ENCODE data around the gene DEPP1. TPM values are rescaled to one million over a fixed set of nuclear protein-coding genes. Genes with fewer than 3 reads are reported as not detected.

Gene DEPP1
- total and polyA plus RNA-seq, 10 of the 15 experiments (the other 5 are each of a cell fraction or from before 2014, with no cell fraction given): 1.7 to 12.1 (median 7.3) TPM

- no peak for FAIRE-seq
- Histone ChIP-seq H3K27ac (ENCODE audit: control insufficient read depth, insufficient read depth) (peak overlapping the region; percentile 57), H3K9me3 (replicated peaks; ENCODE audit: control insufficient read depth, insufficient read depth, low read length) (peaks cover 5% of the 10 kb centered on the region), H3K36me3 (ENCODE audit: control insufficient read depth in 2 of 2, insufficient read depth in 2 of 2, low read length in 1 of 2) (no peaks in the 10 kb centered on the region), H4K20me1 (ENCODE audit: control insufficient read depth, insufficient read depth) (no peaks in the 10 kb centered on the region), H3K4me2 (ENCODE audit: control insufficient read depth, insufficient read depth) (no peak overlapping the region), H3K27me3 (replicated peaks in 1 of 2; ENCODE audit: control insufficient read depth in 2 of 2, insufficient read depth in 2 of 2, low read length in 1 of 2) (no peaks in the 10 kb centered on the region), H3K4me3 (no peak overlapping the region), H3K9ac (ENCODE audit: control insufficient read depth, insufficient read depth, low read length) (no peak overlapping the region), H2AFZ (ENCODE audit: control insufficient read depth, low read depth, low read length) (no peak overlapping the region), H3K4me1 (ENCODE audit: control insufficient read depth, insufficient read depth, low read length) (peaks cover 51% of the 10 kb centered on the region), H3K79me2 (ENCODE audit: control insufficient read depth, insufficient read depth, low read length) (no peaks in the 10 kb centered on the region)
- in situ Hi-C loops (cut with MboI) (loop anchor here (25.0 kb wide), 1 partner anchor 1788 kb away; no protein-coding TSS in a partner anchor), intact Hi-C loops (cut with micrococcal nuclease; ENCODE audit: unreplicated experiment) (loop anchor here (1.0 kb wide), 1 partner anchor 8 kb away; no protein-coding TSS in a partner anchor)
- no peak for ATAC-seq
- POLR2A ChIA-PET: interaction anchor here (1.4 to 8.5 kb wide), 4 partner anchors 13 to 26 kb away, joined by 4 to 174 read pairs (median 11); partner anchors contain the start of gene RASSF4
- TF ChIP-seq SMAD1 (IDR thresholded peaks at IDR 0.05; ENCODE audit: low read depth, partially characterized antibody): no peak
- no peak for TF ChIP-seq CHD2 (IDR thresholded peaks at IDR 0.05; ENCODE audit: borderline replicate concordance, low read depth, low read length)
- TF ChIP-seq CHD4 (IDR thresholded peaks at IDR 0.05): no peak
- no TSS peak for BruUV-seq (replicated peaks)
- DNase-seq (ENCODE audit: low read depth, low spot score): no peak
- RAD21 ChIA-PET (ENCODE audit: unreplicated experiment): interaction anchor here (1.6 to 7.5 kb wide), 5 partner anchors 9 to 24 kb away, joined by 7 to 60 read pairs (median 36); partner anchors contain the start of gene RASSF4
- SMC1A ChIA-PET (ENCODE audit: uncharacterized antibody, unreplicated experiment): interaction anchor here (1.1 to 8.4 kb wide), 8 partner anchors 9 to 42 kb away, joined by 3 to 147 read pairs (median 8); partner anchors contain the start of genes DEPP1 and RASSF4
- CTCF ChIA-PET: interaction anchor here (1.1 to 6.8 kb wide), 7 partner anchors 8 to 30 kb away, joined by 3 to 80 read pairs (median 6); partner anchors contain the start of gene RASSF4
- 93% methylated on average over 3 of the region's 3 CpGs for WGBS (ENCODE audit: insufficient coverage, insufficient replicate concordance, low lambda C conversion rate, missing lambda C conversion rate)
Measured at GRCh38 chr10:44949915-44950314, 28.7 kb downstream of the DEPP1 start.

DNA sequence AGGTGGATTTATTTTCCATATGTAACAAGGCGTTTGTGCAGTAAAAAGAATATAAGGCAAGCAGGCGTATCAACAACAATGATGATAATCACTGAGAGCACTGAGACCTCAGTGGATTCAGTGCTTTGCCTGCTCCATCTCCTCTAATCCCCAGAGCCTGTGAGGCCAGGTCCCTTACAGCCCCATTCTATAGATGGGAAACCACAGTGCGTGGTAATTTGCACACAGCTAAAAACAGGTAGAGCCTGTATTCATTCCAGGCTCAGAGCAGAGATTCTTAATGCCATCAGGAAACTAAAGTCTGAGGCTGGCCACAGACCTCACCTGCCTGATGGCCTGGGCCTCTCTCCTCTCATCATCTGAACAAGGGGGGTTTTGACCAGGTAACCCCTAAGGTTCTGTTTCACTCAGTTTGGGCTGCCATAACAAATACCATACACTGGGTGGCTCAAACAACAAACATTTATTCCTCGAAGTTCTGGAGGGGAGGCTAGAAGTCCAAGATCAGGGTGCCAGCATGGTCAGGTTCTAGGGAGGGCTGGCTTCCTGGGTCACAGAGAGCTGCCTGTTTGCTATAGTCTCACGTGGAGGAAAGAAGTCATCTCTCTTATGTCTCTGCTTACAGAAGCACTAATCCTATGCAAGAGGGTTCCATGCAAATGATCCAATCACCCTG is 29.3 kb downstream of the DEPP1 start:
- BruUV-seq (replicated peaks): no TSS peak
- no peak overlapping the region for H3K4me3 ChIP-seq
- POLR2A ChIA-PET: interaction anchor here (1.0 to 8.5 kb wide), 4 partner anchors 14 to 27 kb away, joined by 4 to 174 read pairs (median 12); partner anchors contain the start of gene RASSF4

More for the DNA sequence above, 29.3 kb downstream of the DEPP1 start:
- WGBS (ENCODE audit: insufficient coverage, insufficient replicate concordance, low lambda C conversion rate, missing lambda C conversion rate): 24% methylated on average over 5 of the region's 5 CpGs
- H2AFZ ChIP-seq (ENCODE audit: control insufficient read depth, low read depth, low read length): no peak overlapping the region
- no peaks in the 10 kb centered on the region for H3K27me3 ChIP-seq (replicated peaks in 1 of 2; ENCODE audit: control insufficient read depth in 2 of 2, insufficient read depth in 2 of 2, low read length in 1 of 2)
- no peaks in the 10 kb centered on the region for H3K79me2 ChIP-seq (ENCODE audit: control insufficient read depth, insufficient read depth, low read length)
- peaks cover 7% of the 10 kb centered on the region for H3K9me3 ChIP-seq (replicated peaks; ENCODE audit: control insufficient read depth, insufficient read depth, low read length)
- ChIA-PET RAD21 (ENCODE audit: unreplicated experiment) (interaction anchor here (1.0 to 7.5 kb wide), 6 partner anchors 10 to 24 kb away, joined by 3 to 60 read pairs (median 35); partner anchors contain the start of gene RASSF4), SMC1A (ENCODE audit: uncharacterized antibody, unreplicated experiment) (interaction anchor here (0.9 to 8.4 kb wide), 8 partner anchors 10 to 43 kb away, joined by 3 to 147 read pairs (median 8); partner anchors contain the start of genes DEPP1 and RASSF4), CTCF (interaction anchor here (1.1 to 6.8 kb wide), 8 partner anchors 9 to 88 kb away, joined by 3 to 80 read pairs (median 6); partner anchors contain the start of gene RASSF4)
- intact Hi-C loops (cut with micrococcal nuclease; ENCODE audit: unreplicated experiment) (loop anchor here (1.0 kb wide), 1 partner anchor 9 kb away; no protein-coding TSS in a partner anchor), in situ Hi-C loops (cut with MboI) (no loop called here)
- H3K27ac ChIP-seq (ENCODE audit: control insufficient read depth, insufficient read depth): peak overlapping the region; percentile 57
- no peak overlapping the region for H3K9ac ChIP-seq (ENCODE audit: control insufficient read depth, insufficient read depth, low read length)
- no peaks in the 10 kb centered on the region for H4K20me1 ChIP-seq (ENCODE audit: control insufficient read depth, insufficient read depth)
- DNase-seq (ENCODE audit: low read depth, low spot score) (no peak), FAIRE-seq (no peak), ATAC-seq (peak; percentile 8; the same call in 2 of the 3 replicates)
- no peak for TF ChIP-seq MTA2 (IDR thresholded peaks at IDR 0.05; ENCODE audit: low read depth)
- TF ChIP-seq FOS (IDR thresholded peaks at IDR 0.05; ENCODE audit: borderline replicate concordance, extremely low read depth, insufficient read length): no peak
- TF ChIP-seq RUNX3 (IDR thresholded peaks at IDR 0.05; ENCODE audit: low read length): 0 out of 2 replicates have a peak, but pooled peaks have one; percentile 52
- peaks cover 51% of the 10 kb centered on the region for H3K4me1 ChIP-seq (ENCODE audit: control insufficient read depth, insufficient read depth, low read length)
- H3K4me2 ChIP-seq (ENCODE audit: control insufficient read depth, insufficient read depth): peak overlapping the region; percentile 62
- no peaks in the 10 kb centered on the region for H3K36me3 ChIP-seq (ENCODE audit: control insufficient read depth in 2 of 2, insufficient read depth in 2 of 2, low read length in 1 of 2)
